GM23248 (cell line): ENCODE results near the gene MAGEB4. TPM values are rescaled to one million over a fixed set of nuclear protein-coding genes. Genes with fewer than 3 reads are reported as not detected.

Experiments used
- DNase-seq: peaks from one replicate; pipeline ENCODE4 v3.0.0-alpha.2; 2015
- H2AFZ ChIP-seq: fragments of 200-600 bp; sonication (generic); 2 replicates; pipeline ENCODE4 v1.6.1; 2016; ENCODE audit warnings: antibody characterized with exemption
- H3F3A ChIP-seq: fragments of 200-600 bp; sonication (generic); 2 replicates; pipeline ENCODE4 v1.6.1; 2016; ENCODE audit warnings: mild to moderate bottlenecking, antibody characterized with exemption, mixed run types; ENCODE audit not compliant: insufficient read depth
- H3K27ac ChIP-seq: fragments of 200-600 bp; sonication (generic); 2 replicates; pipeline ENCODE4 v1.5.1; 2016; ENCODE audit warnings: mild to moderate bottlenecking
- H3K27me3 ChIP-seq: fragments of 200-600 bp; sonication (generic); replicated peaks from 2 replicates; pipeline ENCODE4 v1.6.1; 2016; ENCODE audit warnings: mild to moderate bottlenecking; ENCODE audit not compliant: insufficient read depth
- H3K36me3 ChIP-seq: fragments of 200-600 bp; sonication (generic); 2 replicates; pipeline ENCODE4 v1.6.1; 2016; ENCODE audit warnings: low read depth, mild to moderate bottlenecking
- H3K4me1 ChIP-seq: fragments of 200-600 bp; sonication (generic); 2 replicates; pipeline ENCODE4 v1.6.1; 2016; ENCODE audit warnings: mild to moderate bottlenecking; ENCODE audit not compliant: insufficient read depth
- H3K4me2 ChIP-seq: fragments of 200-600 bp; sonication (generic); one replicate; pipeline ENCODE4 v1.6.1; 2016; ENCODE audit warnings: mild to moderate bottlenecking; ENCODE audit not compliant: unreplicated experiment
- H3K4me3 ChIP-seq: fragments of 200-600 bp; sonication (generic); 2 replicates; pipeline ENCODE4 v1.5.1; 2016; ENCODE audit warnings: mild to moderate bottlenecking
- H3K79me2 ChIP-seq: fragments of 200-600 bp; sonication (generic); 2 replicates; pipeline ENCODE4 v1.6.1; 2016; ENCODE audit warnings: mild to moderate bottlenecking; ENCODE audit not compliant: insufficient read depth
- H3K9ac ChIP-seq: fragments of 200-600 bp; sonication (generic); 2 replicates; pipeline ENCODE4 v1.6.1; 2016; ENCODE audit warnings: mild to moderate bottlenecking
- H3K9me2 ChIP-seq: fragments of 200-600 bp; sonication (generic); 2 replicates; pipeline ENCODE4 v1.6.1; 2016; ENCODE audit warnings: mixed run types, mild to moderate bottlenecking, moderate library complexity; ENCODE audit not compliant: insufficient read depth
- H3K9me3 ChIP-seq: fragments of 200-600 bp; sonication (generic); one replicate; pipeline ENCODE4 v1.6.1; 2017; ENCODE audit warnings: low read depth
- H4K20me1 ChIP-seq: fragments of 200-600 bp; sonication (generic); 2 replicates; pipeline ENCODE4 v1.6.0; 2016; ENCODE audit not compliant: insufficient read depth
- EZH2 ChIP-seq: fragments of 200-600 bp; sonication (generic); IDR thresholded peaks from 2 replicates; pipeline ENCODE4 v1.6.1; 2018; ENCODE audit warnings: antibody characterized with exemption, mild to moderate bottlenecking; ENCODE audit not compliant: insufficient read depth, poor library complexity, severe bottlenecking
- EZH2phosphoT487 ChIP-seq: fragments of 200-600 bp; sonication (generic); IDR thresholded peaks from 2 replicates; pipeline ENCODE4 v1.6.1; 2018; ENCODE audit warnings: antibody characterized with exemption, moderate library complexity, mild to moderate bottlenecking, low read depth; ENCODE audit not compliant: insufficient read depth
- WGBS, 2 experiments: methylation state at CpG; one replicate each; pipeline ENCODE4 v1.1.6; 2015 to 2017; ENCODE audit warnings: low lambda C conversion rate in 2 of 2, low coverage in 1 of 2; ENCODE audit errors: missing lambda C conversion rate in 2 of 2; 5-methylcytosine and 5-hydroxymethylcytosine counted together
- in situ Hi-C: fragments of 300-500 bp; cut with MboI; formaldehyde crosslinking; loops from 2 replicates; pipeline ENCODE4 v1.15.0; 2020
- polyA plus RNA-seq: library from polyadenylated mRNA; unstranded; fragments of >200 nt; fragmentation: Nextera tagmentation; extraction: Ambion mirVana; gene quantifications from 2 replicates; pipeline ENCODE4 v1.2.1, GENCODE V29; 2016
- total RNA-seq: library from RNA; depleted of rRNA; stranded (reverse); fragments of >200 nt; shearing (Covaris generic); gene quantifications from 2 replicates; pipeline ENCODE4 v1.2.3, GENCODE V29; 2014

The MAGEB4 gene
- total and polyA plus RNA-seq, 2 experiments from 2014 or later, result not detected

DNA sequence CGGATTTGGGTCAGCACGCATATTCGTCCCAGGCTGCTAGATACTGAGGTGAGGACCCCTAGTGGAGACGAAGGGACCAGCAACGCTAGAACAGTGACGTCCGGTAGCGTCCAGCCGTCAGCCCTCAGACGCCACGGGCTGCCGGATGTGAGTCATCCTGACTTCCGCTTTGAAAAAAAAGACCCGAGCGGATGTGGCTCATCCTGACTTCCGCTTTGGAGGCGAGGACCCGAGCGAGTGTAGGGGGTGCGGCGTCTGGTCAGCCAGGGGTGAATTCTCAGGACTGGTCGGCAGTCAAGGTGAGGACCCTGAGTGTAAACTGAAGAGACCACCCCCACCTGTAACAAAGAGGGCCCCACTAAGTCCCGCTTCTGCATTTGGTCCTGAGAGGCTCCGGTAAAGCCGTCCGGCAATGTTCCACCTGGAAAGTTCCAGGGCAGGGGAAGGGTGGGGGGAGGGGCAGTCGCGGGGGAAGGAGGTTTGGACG is 26.4 kb upstream of the MAGEB4 start, which contains the start of gene MAGEB2:
Gene MAGEB2 (plus strand): TSS at position 207 of the 487 bp plus-strand sequence. CDS start 3,018 bp downstream, outside the sequence.
- Histone ChIP-seq H3K9me2 (no peaks in the 10 kb centered on the region), H3F3A (no peaks in the 10 kb centered on the region), H3K27me3 (no peaks in the 10 kb centered on the region), H3K4me1 (no peaks in the 10 kb centered on the region), H3K4me3 (no peak within 1 kb of the TSS), H3K4me2 (no peak within 1 kb of the TSS), H3K9ac (no peak within 1 kb of the TSS), H2AFZ (no peak within 1 kb of the TSS), H3K79me2 (no peaks in the 10 kb centered on the region), H3K36me3 (no peaks in the 10 kb centered on the region), H3K27ac (no peak within 1 kb of the TSS), H3K9me3 (no peaks in the 10 kb centered on the region), H4K20me1 (no peaks in the 10 kb centered on the region)
- DNase-seq, result no peak
- TF ChIP-seq EZH2phosphoT487 (no peak), EZH2 (no peak)
- 85 to 91% methylated on average over 19 to 29 of the region's 29 CpGs for WGBS, 2 experiments
- in situ Hi-C loops, result no loop called here

- no peak for DNase-seq
- 0 to 22% methylated on average over 1 of the region's 1 CpG for whole genome bisulfite sequencing, 2 experiments
- H3K4me2 ChIP-seq, result no peak overlapping the region
- H3F3A ChIP-seq, result no peaks in the 10 kb centered on the region
- H2AFZ ChIP-seq, result no peak overlapping the region
- H3K36me3 ChIP-seq, result no peaks in the 10 kb centered on the region
- no peak overlapping the region for H3K27ac ChIP-seq
- no peaks in the 10 kb centered on the region for H3K27me3 ChIP-seq
- H3K4me1 ChIP-seq, result no peaks in the 10 kb centered on the region
- H3K9me3 ChIP-seq, result no peaks in the 10 kb centered on the region
- H4K20me1 ChIP-seq, result no peaks in the 10 kb centered on the region
- no peak overlapping the region for H3K9ac ChIP-seq
- H3K9me2 ChIP-seq, result no peaks in the 10 kb centered on the region
- TF ChIP-seq EZH2phosphoT487 (no peak), EZH2 (no peak)
- in situ Hi-C loops, result no loop called here
- H3K79me2 ChIP-seq, result no peaks in the 10 kb centered on the region
- no peak overlapping the region for H3K4me3 ChIP-seq
These were observed 24.3 kb upstream of the MAGEB4 start for GRCh38 chrX:30217465-30217864.

GRCh38 chrX:30219372-30219771 is 22.4 kb upstream of the MAGEB4 start:
- Histone ChIP-seq H3K79me2 (no peaks in the 10 kb centered on the region), H4K20me1 (no peaks in the 10 kb centered on the region), H3K27me3 (no peaks in the 10 kb centered on the region), H3K9me2 (no peaks in the 10 kb centered on the region), H3K36me3 (no peaks in the 10 kb centered on the region), H3K4me1 (no peaks in the 10 kb centered on the region), H3K9me3 (no peaks in the 10 kb centered on the region), H3F3A (no peaks in the 10 kb centered on the region), H3K9ac (no peak overlapping the region), H3K4me3 (no peak overlapping the region), H3K4me2 (no peak overlapping the region), H2AFZ (no peak overlapping the region), H3K27ac (no peak overlapping the region)
- TF ChIP-seq EZH2phosphoT487 (no peak), EZH2 (no peak)
- no peak for DNase-seq
- in situ Hi-C loops, result no loop called here
- WGBS, 2 experiments, result 6 to 13% methylated on average over 3 to 4 of the region's 4 CpGs

DNA sequence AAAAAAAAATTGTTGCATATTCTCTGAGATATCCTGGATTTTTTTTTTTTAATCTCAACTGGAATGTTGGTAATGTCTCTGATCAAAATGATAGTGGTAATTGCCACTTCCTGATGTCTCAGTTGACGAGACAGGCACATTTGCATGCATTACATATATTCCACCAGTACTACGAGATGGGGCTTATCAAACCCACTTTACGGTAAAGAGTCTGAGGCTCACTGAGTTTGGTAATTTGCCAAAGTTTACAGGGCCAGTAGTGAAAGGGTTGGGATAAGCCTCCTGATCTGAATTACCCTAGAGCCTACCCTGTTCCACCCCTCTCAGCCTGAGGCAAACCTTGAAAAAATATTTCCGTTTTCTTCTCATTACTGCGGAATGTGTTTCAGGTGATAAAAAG is 21.1 kb upstream of the MAGEB4 start:
- TF ChIP-seq EZH2 (no peak), EZH2phosphoT487 (no peak)
- no peak overlapping the region for H2AFZ ChIP-seq
- no peaks in the 10 kb centered on the region for H4K20me1 ChIP-seq
- in situ Hi-C loops, result no loop called here
- no peaks in the 10 kb centered on the region for H3K9me3 ChIP-seq
- no peak overlapping the region for H3K9ac ChIP-seq
- no peak overlapping the region for H3K4me2 ChIP-seq
- no peaks in the 10 kb centered on the region for H3K27me3 ChIP-seq
- H3K4me1 ChIP-seq, result no peaks in the 10 kb centered on the region
- no peaks in the 10 kb centered on the region for H3K36me3 ChIP-seq
- H3K27ac ChIP-seq, result no peak overlapping the region
- 60 to 66% methylated on average over 4 to 5 of the region's 5 CpGs for WGBS, 2 experiments
- DNase-seq, result no peak
- H3K4me3 ChIP-seq, result no peak overlapping the region
- H3F3A ChIP-seq, result no peaks in the 10 kb centered on the region
- H3K79me2 ChIP-seq, result no peaks in the 10 kb centered on the region
- no peaks in the 10 kb centered on the region for H3K9me2 ChIP-seq

- Histone ChIP-seq H3K9me3 (no peaks in the 10 kb centered on the region), H2AFZ (no peak overlapping the region), H3K9me2 (no peaks in the 10 kb centered on the region), H3K79me2 (no peaks in the 10 kb centered on the region), H3K27me3 (no peaks in the 10 kb centered on the region), H3K9ac (no peak overlapping the region), H3F3A (no peaks in the 10 kb centered on the region), H3K27ac (no peak overlapping the region), H3K4me2 (no peak overlapping the region), H4K20me1 (no peaks in the 10 kb centered on the region), H3K4me1 (no peaks in the 10 kb centered on the region), H3K36me3 (no peaks in the 10 kb centered on the region), H3K4me3 (no peak overlapping the region)
- TF ChIP-seq EZH2phosphoT487, result no peak
- 12 to 16% methylated on average over 2 of the region's 2 CpGs for WGBS, 2 experiments
- no peak for DNase-seq
- in situ Hi-C loops, result no loop called here
These were observed 17.3 kb upstream of the MAGEB4 start for GRCh38 chrX:30224536-30224935.
